Hypothalamus (tissue), 51 donors: ENCODE measurements around the gene MCRIP2.

ENCODE experiments used
- DNase-seq, 51 donors: peaks; one replicate each; lab custom pipeline; 2025; lab: John Stamatoyannopoulos, UW

Gene MCRIP2

GRCh38 chr16:693364-693763 lies 51.7 kb downstream of the MCRIP2 start:
- no peak for DNase-seq

GRCh38 chr16:693766-694165 lies 52.1 kb downstream of the MCRIP2 start:
- DNase-seq, result no peak

- no peak for DNase-seq
These were observed 52.7 kb downstream of the MCRIP2 start for GRCh38 chr16:694187-694862.

GRCh38 chr16:694863-695354 lies 53.3 kb downstream of the MCRIP2 start:
- DNase-seq, result no peak

GRCh38 chr16:695355-696089 lies 53.9 kb downstream of the MCRIP2 start:
- peak in 6 of 51 donors; percentile 4 to 50 (median 26) for DNase-seq
